Measurements from ENCODE around the gene OTUB1. TPM values are rescaled to one million over a fixed set of nuclear protein-coding genes. Genes with fewer than 3 reads are reported as not detected.

Gene OTUB1
- polyA plus RNA-seq, 1 donor (not counting 4 experiments of a cell fraction or from before 2014, with no cell fraction given), result 106 TPM

DNA sequence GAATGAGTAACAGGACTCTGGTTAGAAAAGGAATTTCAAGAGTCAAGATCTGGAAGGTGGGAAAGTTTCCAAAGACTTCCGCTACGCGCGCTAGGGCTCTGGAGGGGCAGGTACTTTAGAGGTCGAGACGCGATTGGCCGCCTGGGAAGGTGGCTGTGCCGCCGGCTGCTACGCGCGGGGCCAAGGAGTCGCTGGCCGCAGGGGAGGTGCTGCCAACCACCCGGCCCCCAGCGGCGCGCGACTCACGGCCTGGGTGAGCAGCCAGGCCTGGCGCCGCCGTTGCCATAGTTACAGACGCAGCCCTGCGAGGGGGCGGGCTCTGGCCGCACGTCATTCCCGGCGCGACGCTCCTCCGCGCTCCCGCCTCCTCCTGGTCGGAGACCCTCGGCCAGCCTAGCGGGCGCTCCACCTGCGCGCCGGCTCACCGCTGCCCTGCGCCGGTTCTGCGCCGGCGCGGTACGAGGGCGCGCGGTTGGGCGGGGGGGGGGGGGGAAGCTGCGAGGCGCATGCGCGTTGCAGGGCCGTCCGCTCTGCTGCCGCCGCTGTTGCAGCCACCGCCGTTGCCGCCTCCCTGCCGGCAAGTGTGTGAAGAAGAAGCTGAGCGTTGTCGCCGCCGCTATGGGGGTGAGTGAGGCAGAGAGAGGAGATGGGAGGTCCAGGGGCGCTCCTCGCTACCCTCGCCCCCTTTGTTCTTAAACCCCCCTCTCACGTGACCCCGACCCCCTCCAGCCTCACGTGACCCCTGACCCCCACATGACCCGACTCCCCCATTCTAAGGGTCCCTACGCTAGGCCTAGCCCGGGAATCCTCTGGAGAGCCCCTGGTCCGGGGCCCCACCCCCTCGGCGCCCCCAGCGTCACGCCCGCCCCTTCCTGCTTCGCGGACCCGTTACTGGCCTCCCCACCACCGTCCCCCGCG is 47.5 kb upstream of the OTUB1 start, which contains the start of gene NAA40:
Gene NAA40 (plus strand): TSS at position 524 of the 918 bp plus-strand sequence. CDS start 95 bp downstream, at position 619.
- dilution Hi-C loops (cut with MboI; ENCODE audit: extremely low pct_ligation_motif_present, low sequenced_read_pairs), result no loop called here

DNA sequence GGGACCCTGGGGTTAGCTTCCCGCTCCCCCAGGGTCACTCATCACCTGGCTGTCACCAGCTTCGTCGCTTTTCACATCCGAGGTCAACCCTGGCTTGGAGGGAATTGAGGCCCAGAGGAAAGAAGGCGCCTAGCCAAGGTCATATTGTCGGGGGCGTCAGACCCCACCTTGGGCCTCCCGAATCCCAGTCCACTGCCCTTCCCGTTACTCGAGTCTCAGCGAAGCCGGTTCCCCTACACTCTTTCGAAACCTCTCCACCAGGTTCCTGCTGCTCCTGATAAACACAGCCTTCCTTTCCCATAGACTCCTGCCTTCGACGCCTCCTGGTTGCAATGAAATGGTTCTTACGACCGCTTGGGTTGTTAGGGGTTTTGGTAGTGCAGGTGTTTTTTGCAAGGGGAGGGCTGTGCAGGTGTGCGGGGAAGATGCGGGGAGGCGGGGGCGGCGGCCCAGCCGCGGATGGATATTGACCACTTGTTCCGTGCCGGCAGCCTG is 46.8 kb upstream of the OTUB1 start:
- peak overlapping the region; percentile 44 for H2AFZ ChIP-seq (ENCODE audit: control insufficient read depth, low read length)
- H3K27me3 ChIP-seq (ENCODE audit: control insufficient read depth, extremely low read depth, insufficient read depth, low read length), result no peaks in the 10 kb centered on the region
- no peak for FAIRE-seq

More for the DNA sequence above, 47.5 kb upstream of the OTUB1 start, which contains the start of gene NAA40:
- Histone ChIP-seq H3K9me3 (ENCODE audit: control insufficient read depth, low read depth, low read length) (no peaks in the 10 kb centered on the region), H3K4me2 (ENCODE audit: control insufficient read depth, extremely low read depth, insufficient read depth, low read depth, low read length) (peak within 1 kb of the TSS; percentile 100), H3K4me3 (ENCODE audit: control insufficient read depth in 2 of 3, extremely low read depth in 1 of 3, insufficient read depth in 2 of 3, low read depth in 1 of 3, low read length in 3 of 3) (peak within 1 kb of the TSS; percentile 80 to 91 (median 89)), H2AFZ (ENCODE audit: control insufficient read depth, low read length) (peak within 1 kb of the TSS; percentile 98), H3K9ac (ENCODE audit: control insufficient read depth, extremely low read depth, insufficient read depth, low read length) (peak within 1 kb of the TSS; percentile 78), H3K36me3 (ENCODE audit: control insufficient read depth in 2 of 2, extremely low read depth in 1 of 2, insufficient read depth in 2 of 2, low read length in 2 of 2) (no peaks in the 10 kb centered on the region), H3K4me1 (ENCODE audit: control insufficient read depth, extremely low read depth, insufficient read depth, low read length) (peaks cover 14% of the 10 kb centered on the region), H3K27me3 (ENCODE audit: control insufficient read depth, extremely low read depth, insufficient read depth, low read length) (no peaks in the 10 kb centered on the region), H3K9me1 (ENCODE audit: control insufficient read depth, extremely low read depth, insufficient read depth, low read length) (no peaks in the 10 kb centered on the region), H3K79me2 (ENCODE audit: control insufficient read depth, insufficient read depth, low read length) (peaks cover 36% of the 10 kb centered on the region), H3K27ac (ENCODE audit: control insufficient read depth, insufficient read depth, low read length) (peak within 1 kb of the TSS; percentile 77), H4K20me1 (ENCODE audit: control insufficient read depth, extremely low read depth, insufficient read depth, low read length) (no peaks in the 10 kb centered on the region)
- peak; percentile 82 for DNase-seq (ENCODE audit: low read depth, low spot score)
- TF ChIP-seq EZH2 (IDR thresholded peaks at IDR 0.05; ENCODE audit: low read length), result no peak
- TF ChIP-seq, protein P1, sequence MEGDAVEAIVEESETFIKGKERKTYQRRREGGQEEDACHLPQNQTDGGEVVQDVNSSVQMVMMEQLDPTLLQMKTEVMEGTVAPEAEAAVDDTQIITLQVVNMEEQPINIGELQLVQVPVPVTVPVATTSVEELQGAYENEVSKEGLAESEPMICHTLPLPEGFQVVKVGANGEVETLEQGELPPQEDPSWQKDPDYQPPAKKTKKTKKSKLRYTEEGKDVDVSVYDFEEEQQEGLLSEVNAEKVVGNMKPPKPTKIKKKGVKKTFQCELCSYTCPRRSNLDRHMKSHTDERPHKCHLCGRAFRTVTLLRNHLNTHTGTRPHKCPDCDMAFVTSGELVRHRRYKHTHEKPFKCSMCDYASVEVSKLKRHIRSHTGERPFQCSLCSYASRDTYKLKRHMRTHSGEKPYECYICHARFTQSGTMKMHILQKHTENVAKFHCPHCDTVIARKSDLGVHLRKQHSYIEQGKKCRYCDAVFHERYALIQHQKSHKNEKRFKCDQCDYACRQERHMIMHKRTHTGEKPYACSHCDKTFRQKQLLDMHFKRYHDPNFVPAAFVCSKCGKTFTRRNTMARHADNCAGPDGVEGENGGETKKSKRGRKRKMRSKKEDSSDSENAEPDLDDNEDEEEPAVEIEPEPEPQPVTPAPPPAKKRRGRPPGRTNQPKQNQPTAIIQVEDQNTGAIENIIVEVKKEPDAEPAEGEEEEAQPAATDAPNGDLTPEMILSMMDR (optimal IDR thresholded peaks at IDR 0.05 in 1 of 3, IDR thresholded peaks at IDR 0.05 in 1 of 3, conservative IDR thresholded peaks at IDR 0.05 in 1 of 3; ENCODE audit: extremely low read depth in 1 of 3, insufficient read depth in 2 of 3, low read length in 3 of 3), result no peak
- FAIRE-seq, result no peak

More for the DNA sequence above, 46.8 kb upstream of the OTUB1 start:
- Histone ChIP-seq H3K9me1 (ENCODE audit: control insufficient read depth, extremely low read depth, insufficient read depth, low read length) (no peaks in the 10 kb centered on the region), H3K4me1 (ENCODE audit: control insufficient read depth, extremely low read depth, insufficient read depth, low read length) (peaks cover 14% of the 10 kb centered on the region), H3K79me2 (ENCODE audit: control insufficient read depth, insufficient read depth, low read length) (peaks cover 43% of the 10 kb centered on the region), H3K36me3 (ENCODE audit: control insufficient read depth in 2 of 2, extremely low read depth in 1 of 2, insufficient read depth in 2 of 2, low read length in 2 of 2) (no peaks in the 10 kb centered on the region), H3K9me3 (ENCODE audit: control insufficient read depth, low read depth, low read length) (no peaks in the 10 kb centered on the region), H3K4me2 (ENCODE audit: control insufficient read depth, extremely low read depth, insufficient read depth, low read depth, low read length) (peak overlapping the region; percentile 95), H3K9ac (ENCODE audit: control insufficient read depth, extremely low read depth, insufficient read depth, low read length) (peak overlapping the region; percentile 71), H4K20me1 (ENCODE audit: control insufficient read depth, extremely low read depth, insufficient read depth, low read length) (no peaks in the 10 kb centered on the region), H3K27ac (ENCODE audit: control insufficient read depth, insufficient read depth, low read length) (peak overlapping the region; percentile 58), H3K4me3 (ENCODE audit: control insufficient read depth in 2 of 3, extremely low read depth in 1 of 3, insufficient read depth in 2 of 3, low read depth in 1 of 3, low read length in 3 of 3) (peak overlapping the region; percentile 80 to 91 (median 87))
- no peak for DNase-seq (ENCODE audit: low read depth, low spot score)
- dilution Hi-C loops (cut with MboI; ENCODE audit: extremely low pct_ligation_motif_present, low sequenced_read_pairs), result no loop called here
- TF ChIP-seq, protein P1 (optimal IDR thresholded peaks at IDR 0.05 in 1 of 3, IDR thresholded peaks at IDR 0.05 in 1 of 3, conservative IDR thresholded peaks at IDR 0.05 in 1 of 3; ENCODE audit: extremely low read depth in 1 of 3, insufficient read depth in 2 of 3, low read length in 3 of 3), result no peak
- no peak for TF ChIP-seq EZH2 (IDR thresholded peaks at IDR 0.05; ENCODE audit: low read length)
